SKM-1 (cell line): ENCODE measurements around the gene ABHD17C.
"Not testable (repeated sequence)": the region's sequence is repeated elsewhere in the genome, so short reads cannot be mapped to it uniquely, and the experiment has no call there.

Source experiments
- DNase-seq: peaks from one replicate; lab custom pipeline; 2025; ENCODE audit not compliant: unreplicated experiment; lab: John Stamatoyannopoulos, UW

ABHD17C gene

GRCh38 chr15:80695099-80695910 lies at the start of gene ABHD17C:
TSS of gene ABHD17C (plus strand) at chr15:80695310. CDS start at chr15:80695430, 120 bp downstream.
- DNase-seq: peak; percentile 32

GRCh38 chr15:80645494-80646065 lies 49.5 kb upstream of the ABHD17C start:
- DNase-seq: no peak

- not testable (repeated sequence) for DNase-seq
These were observed 47.7 kb upstream of the ABHD17C start for GRCh38 chr15:80647424-80647823.

GRCh38 chr15:80654299-80654698 lies 40.8 kb upstream of the ABHD17C start:
- no peak for DNase-seq

- no peak for DNase-seq
These were observed 35.7 kb upstream of the ABHD17C start for GRCh38 chr15:80659375-80659774.

- DNase-seq: no peak
These were observed 35.0 kb upstream of the ABHD17C start for GRCh38 chr15:80660119-80660518.

- no peak for DNase-seq
These were observed 33.0 kb upstream of the ABHD17C start for GRCh38 chr15:80662129-80662528.

- DNase-seq: no peak
These were observed 32.2 kb upstream of the ABHD17C start for GRCh38 chr15:80662757-80663553.

- no peak for DNase-seq
These were observed 30.0 kb upstream of the ABHD17C start for GRCh38 chr15:80665151-80665550.

GRCh38 chr15:80667936-80668335 lies 27.2 kb upstream of the ABHD17C start:
- DNase-seq: no peak

GRCh38 chr15:80668546-80669236 lies 26.4 kb upstream of the ABHD17C start:
- no peak for DNase-seq

- DNase-seq: no peak
These were observed 25.3 kb upstream of the ABHD17C start for GRCh38 chr15:80669663-80670273.

GRCh38 chr15:80673561-80674244 lies 21.4 kb upstream of the ABHD17C start:
- DNase-seq: no peak

GRCh38 chr15:80674245-80674614 lies 20.9 kb upstream of the ABHD17C start:
- no peak for DNase-seq

GRCh38 chr15:80677041-80677440 lies 18.1 kb upstream of the ABHD17C start:
- DNase-seq: no peak

GRCh38 chr15:80679167-80679803 lies 15.8 kb upstream of the ABHD17C start:
- no peak for DNase-seq

- no peak for DNase-seq
These were observed 15.3 kb upstream of the ABHD17C start for GRCh38 chr15:80679804-80680175.

- no peak for DNase-seq
These were observed 12.9 kb upstream of the ABHD17C start for GRCh38 chr15:80682201-80682600.

GRCh38 chr15:80684697-80685096 lies 10.4 kb upstream of the ABHD17C start:
- DNase-seq: no peak

GRCh38 chr15:80685628-80686027 lies 9.5 kb upstream of the ABHD17C start:
- no peak for DNase-seq
